Fibroblast of the aortic adventitia (primary cell): ENCODE results near the gene SLC2A9. TPM values are rescaled to one million over a fixed set of nuclear protein-coding genes. Genes with fewer than 3 reads are reported as not detected.

ENCODE experiments used
- DNase-seq: peaks from one replicate; pipeline ENCODE4 v3.0.0-alpha.2; 2010; ENCODE audit warnings: low read depth
- H3K4me3 ChIP-seq: 2 replicates; pipeline ENCODE4 v1.5.1; 2011; ENCODE audit warnings: low read depth, mild to moderate bottlenecking, control low read depth, low read length, moderate library complexity
- total RNA-seq: library from RNA; depleted of rRNA; stranded (reverse); fragments of >200 nt; gene quantifications from 2 replicates; pipeline ENCODE4 v1.2.3, GENCODE V29; 2012; ENCODE audit warnings: low replicate concordance
- TF ChIP-seq, protein P1 (sequence below): IDR thresholded peaks from 2 replicates; pipeline ENCODE4 v1.5.1; 2011; ENCODE audit warnings: mild to moderate bottlenecking, low read length, control low read depth, inconsistent platforms; ENCODE audit not compliant: insufficient read depth

The SLC2A9 gene
- total RNA-seq, 1 donor: 0.90 TPM

DNA sequence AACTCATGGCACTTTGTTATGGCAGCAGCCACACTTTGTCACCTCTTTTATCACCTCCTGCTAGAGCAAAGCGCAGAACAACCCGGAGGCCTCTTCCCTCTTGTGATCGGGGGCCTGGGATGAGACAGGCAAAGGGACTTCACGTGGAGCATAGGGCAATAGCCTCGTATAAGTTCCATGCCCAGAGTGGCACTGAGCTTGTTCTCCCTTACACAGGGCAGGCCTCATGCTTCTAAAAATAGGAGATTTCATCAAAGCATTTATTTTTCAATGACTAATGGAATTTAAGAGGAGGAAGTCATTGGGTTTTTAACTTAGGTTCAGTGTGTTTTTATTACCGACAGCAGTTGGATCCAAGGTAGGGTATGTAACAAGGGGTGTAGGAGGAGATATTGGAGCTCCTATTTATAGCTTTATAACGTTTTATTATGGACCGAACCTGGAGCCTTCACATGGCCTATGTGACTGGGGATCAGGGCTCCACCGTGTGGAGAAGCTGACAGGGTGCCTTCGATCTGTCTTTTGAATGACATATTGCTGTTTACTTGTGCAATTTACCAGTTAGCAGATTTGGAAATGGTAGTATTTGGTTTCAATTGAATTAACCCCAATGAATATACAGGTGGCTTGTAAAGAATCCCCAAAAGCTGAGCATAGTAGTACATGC lies 93.8 kb downstream of the SLC2A9 start:
- TF ChIP-seq, protein P1, sequence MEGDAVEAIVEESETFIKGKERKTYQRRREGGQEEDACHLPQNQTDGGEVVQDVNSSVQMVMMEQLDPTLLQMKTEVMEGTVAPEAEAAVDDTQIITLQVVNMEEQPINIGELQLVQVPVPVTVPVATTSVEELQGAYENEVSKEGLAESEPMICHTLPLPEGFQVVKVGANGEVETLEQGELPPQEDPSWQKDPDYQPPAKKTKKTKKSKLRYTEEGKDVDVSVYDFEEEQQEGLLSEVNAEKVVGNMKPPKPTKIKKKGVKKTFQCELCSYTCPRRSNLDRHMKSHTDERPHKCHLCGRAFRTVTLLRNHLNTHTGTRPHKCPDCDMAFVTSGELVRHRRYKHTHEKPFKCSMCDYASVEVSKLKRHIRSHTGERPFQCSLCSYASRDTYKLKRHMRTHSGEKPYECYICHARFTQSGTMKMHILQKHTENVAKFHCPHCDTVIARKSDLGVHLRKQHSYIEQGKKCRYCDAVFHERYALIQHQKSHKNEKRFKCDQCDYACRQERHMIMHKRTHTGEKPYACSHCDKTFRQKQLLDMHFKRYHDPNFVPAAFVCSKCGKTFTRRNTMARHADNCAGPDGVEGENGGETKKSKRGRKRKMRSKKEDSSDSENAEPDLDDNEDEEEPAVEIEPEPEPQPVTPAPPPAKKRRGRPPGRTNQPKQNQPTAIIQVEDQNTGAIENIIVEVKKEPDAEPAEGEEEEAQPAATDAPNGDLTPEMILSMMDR: no peak
- DNase-seq: no peak
- no peak overlapping the region for H3K4me3 ChIP-seq

DNA sequence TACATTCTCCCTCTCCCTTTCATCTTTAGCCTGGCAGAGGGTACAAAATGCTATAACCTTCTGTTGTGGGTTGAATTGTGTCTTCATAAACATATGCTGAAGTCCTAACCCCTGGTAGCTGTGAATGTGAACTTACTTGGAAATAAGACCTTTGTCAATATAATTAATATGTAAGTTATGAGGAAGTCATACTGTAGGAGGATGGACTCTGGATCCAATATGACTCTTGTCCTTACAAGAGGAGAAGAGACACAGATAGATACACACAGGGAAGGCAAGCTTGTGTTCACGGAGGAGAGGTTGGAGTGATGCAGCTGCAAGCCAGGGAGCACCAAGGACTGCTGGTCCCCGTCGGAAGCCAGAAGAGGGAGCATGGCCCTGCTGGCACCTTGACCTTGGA lies 94.7 kb downstream of the SLC2A9 start:
- H3K4me3 ChIP-seq: no peak overlapping the region
- DNase-seq: no peak
- TF ChIP-seq, protein P1: no peak

DNA sequence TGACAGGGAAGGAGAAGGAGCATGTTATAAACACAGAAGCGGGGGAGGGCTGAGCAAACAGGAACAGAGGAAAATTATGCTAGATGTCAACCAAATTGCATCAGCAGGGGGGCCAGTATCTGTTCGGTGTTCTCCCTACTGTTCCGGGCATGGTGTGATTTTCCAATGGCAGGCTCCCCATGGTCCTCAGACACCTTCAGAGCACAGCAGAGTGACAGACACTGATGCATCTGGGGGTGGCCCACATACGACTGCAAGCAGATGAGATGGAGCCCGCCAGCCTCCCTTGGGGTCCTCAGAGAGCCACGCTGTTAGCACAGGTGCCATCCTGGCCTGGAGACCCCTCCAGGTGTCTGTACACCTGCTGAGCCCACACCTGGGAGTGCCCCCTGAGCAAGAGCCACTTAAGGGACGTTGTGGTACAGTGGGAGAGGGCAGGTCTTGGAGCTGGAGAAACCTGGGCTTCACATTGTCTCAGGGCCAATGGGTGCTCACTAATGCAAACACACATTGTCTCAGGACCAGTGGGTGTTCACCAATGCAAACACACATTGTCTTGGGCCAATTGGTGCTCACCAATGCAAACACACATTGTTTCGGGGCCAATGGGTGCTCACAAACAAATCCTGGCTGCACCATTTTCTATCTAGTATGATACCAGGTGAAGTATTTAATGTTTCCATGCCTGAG lies 95.4 kb downstream of the SLC2A9 start:
- no peak overlapping the region for H3K4me3 ChIP-seq
- TF ChIP-seq, protein P1: no peak
- DNase-seq: no peak

DNA sequence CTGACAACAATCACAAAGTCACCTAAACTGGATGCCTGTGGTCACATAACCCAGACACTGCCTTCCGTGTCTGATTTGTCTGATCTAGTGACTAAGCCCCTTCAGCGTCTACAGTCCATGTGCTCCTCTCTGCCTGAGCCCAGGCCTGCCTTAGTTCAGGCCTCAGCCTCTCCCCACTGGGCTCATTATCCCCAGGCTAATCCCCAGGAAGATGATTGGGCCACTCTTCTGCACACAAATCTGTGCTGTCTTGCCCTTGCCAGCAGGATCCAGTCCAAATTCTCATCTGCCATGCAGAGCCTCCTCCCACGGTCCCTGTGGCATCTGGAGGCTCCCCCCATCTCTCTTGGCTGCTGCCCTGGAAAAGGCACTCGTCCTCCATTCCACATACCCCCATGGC lies 96.5 kb downstream of the SLC2A9 start:
- DNase-seq: no peak

DNA sequence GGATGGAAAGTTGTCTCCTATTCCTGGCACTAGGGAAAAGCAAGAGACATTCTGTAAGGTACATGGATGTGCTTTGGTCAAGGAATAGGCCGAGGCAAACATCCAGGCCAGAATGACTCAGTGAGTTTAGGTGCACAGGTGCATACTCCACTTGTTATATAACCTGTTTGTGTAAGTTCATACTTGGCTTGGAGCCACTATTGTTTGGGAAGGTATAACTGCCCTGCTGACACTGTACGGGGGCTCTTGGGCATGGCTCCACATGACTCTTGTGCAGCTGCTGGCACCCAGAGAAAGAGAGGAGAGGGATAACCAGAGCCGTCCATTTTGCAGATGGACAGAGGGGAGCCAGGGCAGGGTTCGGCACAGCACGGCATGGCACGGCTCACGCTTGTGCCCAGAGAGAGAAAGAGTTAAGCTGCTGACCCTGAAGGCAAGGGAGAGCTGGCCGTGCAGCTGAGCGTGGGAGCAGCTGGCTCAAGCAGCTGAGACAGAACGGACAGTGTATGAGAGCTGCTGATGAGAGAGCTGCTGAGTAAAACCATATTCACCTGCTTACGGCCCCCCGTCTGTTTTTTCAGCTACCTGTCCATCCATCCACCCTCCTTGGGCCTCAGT lies 98.0 kb downstream of the SLC2A9 start:
- DNase-seq: no peak
- no peak overlapping the region for H3K4me3 ChIP-seq
- TF ChIP-seq, protein P1: no peak

More for the DNA sequence above, 96.5 kb downstream of the SLC2A9 start:
- no peak overlapping the region for H3K4me3 ChIP-seq
- TF ChIP-seq, protein P1: no peak

DNA sequence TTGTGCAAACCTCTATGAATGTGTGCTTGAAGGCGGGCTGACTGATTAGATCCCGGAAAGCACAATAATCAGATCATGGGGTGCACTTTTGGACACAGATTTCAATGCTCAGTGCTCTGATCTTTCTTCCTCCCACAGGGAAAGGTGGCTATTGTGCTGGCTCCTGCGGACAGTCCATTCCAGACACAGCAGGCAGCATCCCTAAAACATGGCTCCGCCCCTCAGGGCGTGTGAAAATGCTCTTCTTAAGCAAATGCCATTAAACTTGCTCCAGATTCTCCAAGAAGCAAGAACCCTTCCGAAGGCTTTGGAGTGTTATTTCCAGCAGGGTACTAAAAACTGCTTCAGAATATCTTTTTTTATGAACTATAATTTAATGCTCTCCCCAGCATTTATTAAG lies 100.0 kb downstream of the SLC2A9 start:
- TF ChIP-seq, protein P1: no peak
- DNase-seq: no peak
- no peak overlapping the region for H3K4me3 ChIP-seq
